Osteoblast (primary cell): ENCODE results near the gene CAPN12. TPM values are rescaled to one million over a fixed set of nuclear protein-coding genes. Genes with fewer than 3 reads are reported as not detected.

Source experiments
- DNase-seq: peaks from one replicate; pipeline ENCODE4 v3.0.0; 2011; ENCODE audit warnings: low spot score, mixed read lengths; ENCODE audit not compliant: insufficient read length; ENCODE audit errors: missing footprints
- H2AFZ ChIP-seq: 2 replicates; pipeline ENCODE4 v1.6.0; 2011; ENCODE audit warnings: mild to moderate bottlenecking, low read length
- H3K27ac ChIP-seq: 2 replicates; pipeline ENCODE4 v1.5.1; 2011; ENCODE audit warnings: mild to moderate bottlenecking, low read depth, low read length, moderate library complexity
- H3K27me3 ChIP-seq: 2 replicates; pipeline ENCODE4 v1.6.0; 2012; ENCODE audit warnings: mild to moderate bottlenecking, control low read depth, inconsistent platforms, low read length, moderate library complexity; ENCODE audit not compliant: insufficient read depth
- H3K36me3 ChIP-seq: 2 replicates; pipeline ENCODE4 v1.5.1; 2011; ENCODE audit warnings: mild to moderate bottlenecking, low read length, control low read depth, moderate library complexity; ENCODE audit not compliant: insufficient read depth
- H3K4me1 ChIP-seq: 2 replicates; pipeline ENCODE4 v1.5.1; 2011; ENCODE audit warnings: mild to moderate bottlenecking, low read length, control low read depth, moderate library complexity; ENCODE audit not compliant: insufficient read depth
- H3K4me2 ChIP-seq: 2 replicates; pipeline ENCODE4 v1.6.0; 2011; ENCODE audit warnings: mild to moderate bottlenecking, low read length; ENCODE audit not compliant: insufficient read depth
- H3K4me3 ChIP-seq: fragments of 200-600 bp; sonication (generic); 3 replicates; pipeline ENCODE4 v1.5.1; 2012; ENCODE audit warnings: mild to moderate bottlenecking, low read length, inconsistent platforms; ENCODE audit not compliant: insufficient read depth
- H3K79me2 ChIP-seq: 2 replicates; pipeline ENCODE4 v1.6.0; 2012; ENCODE audit warnings: mild to moderate bottlenecking, low read length, control low read depth, inconsistent platforms; ENCODE audit not compliant: insufficient read depth
- H3K9me3 ChIP-seq: 2 replicates; pipeline ENCODE4 v1.5.1; 2011; ENCODE audit warnings: low read depth, low read length, control low read depth
- H4K20me1 ChIP-seq: 2 replicates; pipeline ENCODE4 v1.6.0; 2012; ENCODE audit warnings: mild to moderate bottlenecking, low read length, control low read depth; ENCODE audit not compliant: insufficient read depth
- total RNA-seq: library from RNA; depleted of rRNA; stranded (reverse); fragments of >200 nt; gene quantifications from 2 replicates; pipeline ENCODE4 v1.2.3, GENCODE V29; 2012
- TF ChIP-seq, protein P1 (sequence below): IDR thresholded peaks from 2 replicates; pipeline ENCODE4 v1.5.1; 2011; ENCODE audit warnings: mild to moderate bottlenecking, low read depth, low read length, moderate library complexity; ENCODE audit errors: extremely low read depth

CAPN12 gene
- total RNA-seq, 1 donor, result not detected

DNA sequence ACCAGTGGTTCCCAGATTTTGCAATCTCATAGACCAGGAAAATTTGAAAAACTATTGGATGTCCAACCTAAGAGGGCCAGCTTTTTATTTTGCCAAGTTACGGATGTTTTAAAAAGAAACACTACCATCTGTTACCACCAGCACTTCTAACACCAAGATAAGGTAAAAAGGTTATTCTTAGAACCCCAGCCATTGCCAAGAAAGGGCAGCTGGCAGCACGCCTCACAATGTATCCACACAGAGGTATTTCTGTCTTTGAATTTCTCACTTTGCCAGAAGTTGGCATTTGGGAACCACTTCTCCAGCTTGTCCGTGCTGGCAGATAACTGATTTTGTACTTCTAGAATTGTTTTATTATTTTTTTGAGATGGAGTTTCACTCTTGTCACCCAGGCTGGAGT lies 28.7 kb downstream of the CAPN12 start:
- TF ChIP-seq, protein P1, sequence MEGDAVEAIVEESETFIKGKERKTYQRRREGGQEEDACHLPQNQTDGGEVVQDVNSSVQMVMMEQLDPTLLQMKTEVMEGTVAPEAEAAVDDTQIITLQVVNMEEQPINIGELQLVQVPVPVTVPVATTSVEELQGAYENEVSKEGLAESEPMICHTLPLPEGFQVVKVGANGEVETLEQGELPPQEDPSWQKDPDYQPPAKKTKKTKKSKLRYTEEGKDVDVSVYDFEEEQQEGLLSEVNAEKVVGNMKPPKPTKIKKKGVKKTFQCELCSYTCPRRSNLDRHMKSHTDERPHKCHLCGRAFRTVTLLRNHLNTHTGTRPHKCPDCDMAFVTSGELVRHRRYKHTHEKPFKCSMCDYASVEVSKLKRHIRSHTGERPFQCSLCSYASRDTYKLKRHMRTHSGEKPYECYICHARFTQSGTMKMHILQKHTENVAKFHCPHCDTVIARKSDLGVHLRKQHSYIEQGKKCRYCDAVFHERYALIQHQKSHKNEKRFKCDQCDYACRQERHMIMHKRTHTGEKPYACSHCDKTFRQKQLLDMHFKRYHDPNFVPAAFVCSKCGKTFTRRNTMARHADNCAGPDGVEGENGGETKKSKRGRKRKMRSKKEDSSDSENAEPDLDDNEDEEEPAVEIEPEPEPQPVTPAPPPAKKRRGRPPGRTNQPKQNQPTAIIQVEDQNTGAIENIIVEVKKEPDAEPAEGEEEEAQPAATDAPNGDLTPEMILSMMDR, result no peak
- H2AFZ ChIP-seq, result no peak overlapping the region
- peaks cover 77% of the 10 kb centered on the region for H3K79me2 ChIP-seq
- peaks cover 94% of the 10 kb centered on the region for H3K36me3 ChIP-seq
- no peaks in the 10 kb centered on the region for H3K27me3 ChIP-seq
- no peak overlapping the region for H3K27ac ChIP-seq
- no peak overlapping the region for H3K4me3 ChIP-seq
- H3K4me2 ChIP-seq, result no peak overlapping the region
- H4K20me1 ChIP-seq, result peaks cover 50% of the 10 kb centered on the region
- no peak for DNase-seq
- peaks cover 25% of the 10 kb centered on the region for H3K4me1 ChIP-seq
- H3K9me3 ChIP-seq, result no peaks in the 10 kb centered on the region

DNA sequence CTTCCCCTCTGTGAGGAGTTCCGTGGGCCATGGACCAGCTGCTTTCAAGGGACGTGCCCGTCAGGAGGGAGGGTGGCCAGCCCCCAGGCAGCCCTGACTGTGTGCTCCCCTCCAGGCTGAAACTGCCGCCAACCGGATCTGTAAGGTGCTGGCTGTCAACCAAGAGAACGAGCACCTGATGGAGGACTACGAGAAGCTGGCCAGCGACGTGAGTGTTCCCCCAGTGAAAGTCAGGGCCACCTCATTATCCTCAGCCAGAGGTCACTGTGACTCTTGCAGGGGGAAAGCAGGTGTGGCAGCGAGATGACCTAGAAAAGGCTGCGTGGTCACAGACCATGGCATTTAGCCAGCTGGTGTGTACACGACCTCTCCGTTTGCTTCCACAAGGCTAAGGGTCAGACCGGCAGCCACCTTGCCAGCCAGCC lies 29.9 kb downstream of the CAPN12 start:
- peaks cover 48% of the 10 kb centered on the region for H4K20me1 ChIP-seq
- TF ChIP-seq, protein P1, result no peak
- peaks cover 77% of the 10 kb centered on the region for H3K79me2 ChIP-seq
- no peaks in the 10 kb centered on the region for H3K27me3 ChIP-seq
- H3K27ac ChIP-seq, result peak overlapping the region; percentile 91
- peaks cover 95% of the 10 kb centered on the region for H3K36me3 ChIP-seq
- no peak for DNase-seq
- H3K4me3 ChIP-seq, result no peak overlapping the region
- H3K9me3 ChIP-seq, result no peaks in the 10 kb centered on the region
- H3K4me1 ChIP-seq, result peaks cover 30% of the 10 kb centered on the region
- H3K4me2 ChIP-seq, result no peak overlapping the region
- no peak overlapping the region for H2AFZ ChIP-seq

DNA sequence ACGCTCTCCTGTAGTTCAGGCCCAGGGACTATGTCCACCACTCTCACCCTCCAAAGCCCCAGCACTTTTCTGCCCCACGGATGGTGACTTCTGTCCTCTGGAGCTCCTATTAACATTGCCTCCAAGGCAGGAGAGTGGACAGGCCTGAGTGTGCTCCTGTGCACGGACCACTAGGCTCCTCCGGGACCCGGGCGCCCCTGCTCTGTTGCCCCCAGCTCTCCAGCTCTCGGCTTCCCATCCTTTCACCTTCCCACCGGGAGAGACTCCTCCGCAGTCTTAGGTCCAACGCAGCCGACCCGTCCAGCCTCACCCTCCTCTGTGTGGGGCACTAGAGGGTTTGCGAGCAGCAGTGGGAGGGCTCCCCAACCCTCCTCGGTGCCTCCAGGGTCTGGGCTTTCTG lies 30.4 kb downstream of the CAPN12 start:
- Histone ChIP-seq H3K27me3 (no peaks in the 10 kb centered on the region), H3K79me2 (peaks cover 77% of the 10 kb centered on the region), H3K4me1 (peaks cover 29% of the 10 kb centered on the region), H3K4me3 (no peak overlapping the region), H3K4me2 (no peak overlapping the region), H3K36me3 (peaks cover 97% of the 10 kb centered on the region), H3K9me3 (no peaks in the 10 kb centered on the region), H4K20me1 (peaks cover 44% of the 10 kb centered on the region), H3K27ac (peak overlapping the region; percentile 91), H2AFZ (no peak overlapping the region)
- TF ChIP-seq, protein P1, result no peak
- DNase-seq, result no peak

DNA sequence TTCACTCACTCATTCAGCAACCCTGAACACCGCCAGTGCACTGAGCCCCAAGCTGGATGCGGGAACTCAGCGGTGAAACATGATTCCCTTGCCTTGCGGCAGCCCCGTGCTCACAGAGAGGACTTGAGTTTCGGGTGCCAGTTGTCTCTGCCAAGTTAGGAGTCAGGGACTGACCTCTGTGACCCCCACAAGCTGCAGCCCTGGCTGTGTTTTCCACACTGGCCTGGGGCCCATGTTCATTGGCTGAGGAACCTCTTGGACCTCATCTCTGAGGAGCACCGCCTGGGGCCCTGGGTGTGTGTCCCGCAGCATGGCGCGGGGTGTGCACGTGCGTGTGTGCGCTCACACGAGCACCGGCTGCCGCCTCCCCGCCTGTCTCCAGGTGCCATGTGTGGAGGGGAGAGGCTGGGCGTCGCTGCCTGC lies 31.0 kb downstream of the CAPN12 start:
- H3K27ac ChIP-seq, result peak overlapping the region; percentile 91
- peaks cover 97% of the 10 kb centered on the region for H3K36me3 ChIP-seq
- H3K4me1 ChIP-seq, result peaks cover 33% of the 10 kb centered on the region

More for the DNA sequence above, 31.0 kb downstream of the CAPN12 start:
- Histone ChIP-seq H3K4me2 (no peak overlapping the region), H2AFZ (no peak overlapping the region), H3K79me2 (peaks cover 78% of the 10 kb centered on the region), H3K9me3 (no peaks in the 10 kb centered on the region), H3K4me3 (no peak overlapping the region), H4K20me1 (peaks cover 39% of the 10 kb centered on the region), H3K27me3 (no peaks in the 10 kb centered on the region)
- TF ChIP-seq, protein P1, result no peak
- peak; percentile 43 for DNase-seq
